ENCODE measurements around the gene PVALEF. TPM values are rescaled to one million over a fixed set of nuclear protein-coding genes. Genes with fewer than 3 reads are reported as not detected.

Gene PVALEF
- total RNA-seq, 4 donors from 2014 or later = not detected

DNA sequence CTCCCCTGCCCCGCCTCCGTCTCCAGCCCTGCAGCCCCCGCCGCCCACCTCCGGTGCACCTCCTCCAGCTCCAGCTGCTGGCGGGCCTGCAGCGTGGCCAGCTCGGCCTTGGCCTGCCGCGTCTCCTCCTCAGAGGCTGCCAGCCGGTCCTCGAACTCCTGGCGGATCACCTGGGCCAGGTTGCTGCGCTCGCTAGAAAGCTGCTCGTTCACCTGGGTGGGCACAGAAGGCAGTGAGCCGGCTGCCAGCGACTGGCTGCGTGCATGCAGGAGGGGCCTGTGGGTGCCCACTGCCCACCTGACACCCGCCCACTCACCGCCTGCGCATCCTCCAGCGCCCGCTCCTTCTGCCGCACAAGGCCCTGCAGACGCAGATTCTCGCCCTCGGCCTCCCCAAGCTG is 25.3 kb downstream of the PVALEF start:
- no peaks in the 10 kb centered on the region for H3K36me3 ChIP-seq
- DNase-seq = no peak
- TF ChIP-seq POLR2A (IDR thresholded peaks at IDR 0.05) = no peak
- TF ChIP-seq, protein P1, sequence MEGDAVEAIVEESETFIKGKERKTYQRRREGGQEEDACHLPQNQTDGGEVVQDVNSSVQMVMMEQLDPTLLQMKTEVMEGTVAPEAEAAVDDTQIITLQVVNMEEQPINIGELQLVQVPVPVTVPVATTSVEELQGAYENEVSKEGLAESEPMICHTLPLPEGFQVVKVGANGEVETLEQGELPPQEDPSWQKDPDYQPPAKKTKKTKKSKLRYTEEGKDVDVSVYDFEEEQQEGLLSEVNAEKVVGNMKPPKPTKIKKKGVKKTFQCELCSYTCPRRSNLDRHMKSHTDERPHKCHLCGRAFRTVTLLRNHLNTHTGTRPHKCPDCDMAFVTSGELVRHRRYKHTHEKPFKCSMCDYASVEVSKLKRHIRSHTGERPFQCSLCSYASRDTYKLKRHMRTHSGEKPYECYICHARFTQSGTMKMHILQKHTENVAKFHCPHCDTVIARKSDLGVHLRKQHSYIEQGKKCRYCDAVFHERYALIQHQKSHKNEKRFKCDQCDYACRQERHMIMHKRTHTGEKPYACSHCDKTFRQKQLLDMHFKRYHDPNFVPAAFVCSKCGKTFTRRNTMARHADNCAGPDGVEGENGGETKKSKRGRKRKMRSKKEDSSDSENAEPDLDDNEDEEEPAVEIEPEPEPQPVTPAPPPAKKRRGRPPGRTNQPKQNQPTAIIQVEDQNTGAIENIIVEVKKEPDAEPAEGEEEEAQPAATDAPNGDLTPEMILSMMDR (IDR thresholded peaks at IDR 0.05) = no peak
- no peak overlapping the region for H3K27ac ChIP-seq
- H3K27me3 ChIP-seq = no peaks in the 10 kb centered on the region
- intact Hi-C loops (cut with DNase I) = no loop called here
- no peaks in the 10 kb centered on the region for H3K4me1 ChIP-seq
- no peak overlapping the region for H3K4me3 ChIP-seq (replicated peaks in 1 of 3)
- no peaks in the 10 kb centered on the region for H3K9me3 ChIP-seq
- 96 to 98% methylated on average over 14 to 23 of the region's 28 CpGs for WGBS, 2 donors

DNA sequence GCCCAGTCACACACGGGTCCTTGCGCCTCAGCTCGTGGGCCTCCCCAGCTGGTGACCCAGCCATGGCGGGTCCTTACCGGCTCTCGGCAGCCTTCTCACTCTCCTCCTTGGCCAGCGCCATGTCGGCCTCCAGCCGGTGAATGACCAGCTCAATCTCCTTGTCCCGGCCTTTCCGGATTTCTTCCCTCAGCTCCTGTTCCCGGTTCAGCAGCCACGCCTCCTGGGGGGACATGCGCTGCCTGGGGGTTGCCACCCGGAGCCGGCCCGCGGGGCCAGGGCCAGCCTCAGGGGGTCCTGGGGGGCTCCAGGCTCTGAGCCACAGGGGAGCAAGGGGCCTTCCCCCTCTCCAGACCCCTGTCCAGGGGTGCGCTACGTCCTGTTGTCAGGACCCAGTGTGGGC is 25.8 kb downstream of the PVALEF start:
- 81 to 86% methylated on average over 4 to 15 of the region's 20 CpGs for WGBS, 2 donors
- no peaks in the 10 kb centered on the region for H3K27me3 ChIP-seq
- no peaks in the 10 kb centered on the region for H3K4me1 ChIP-seq
- H3K36me3 ChIP-seq = no peaks in the 10 kb centered on the region
- TF ChIP-seq, protein P1 (IDR thresholded peaks at IDR 0.05) = no peak
- TF ChIP-seq POLR2A (IDR thresholded peaks at IDR 0.05) = no peak
- H3K27ac ChIP-seq = no peak overlapping the region
- intact Hi-C loops (cut with DNase I) = no loop called here
- H3K9me3 ChIP-seq = no peaks in the 10 kb centered on the region
- no peak for DNase-seq
- no peak overlapping the region for H3K4me3 ChIP-seq (replicated peaks in 1 of 3)

DNA sequence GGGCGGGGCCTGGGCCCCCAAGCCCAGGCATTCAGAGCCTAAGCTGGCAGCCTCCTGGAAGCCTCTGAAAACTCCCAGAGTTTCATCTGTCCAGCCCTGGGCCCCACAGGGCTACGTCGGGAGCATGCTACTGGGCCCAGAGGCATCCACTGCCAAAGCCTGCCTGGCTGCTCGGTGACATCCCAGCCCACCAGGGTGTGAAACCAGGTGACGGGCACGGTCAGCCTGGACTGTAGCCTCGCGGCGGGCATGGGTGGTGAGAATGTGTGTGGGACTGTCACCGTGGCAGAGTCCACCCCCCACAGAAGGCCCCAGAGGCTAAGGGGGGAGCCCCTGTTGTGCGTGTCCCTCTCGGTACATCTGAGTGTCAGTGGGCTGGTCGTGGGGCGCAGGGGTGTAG is 26.3 kb downstream of the PVALEF start:
- 90 to 97% methylated on average over 7 of the region's 14 CpGs for WGBS, 2 donors
- no peaks in the 10 kb centered on the region for H3K9me3 ChIP-seq
- H3K27ac ChIP-seq = no peak overlapping the region
- H3K27me3 ChIP-seq = no peaks in the 10 kb centered on the region
- H3K4me1 ChIP-seq = no peaks in the 10 kb centered on the region
- H3K4me3 ChIP-seq (replicated peaks in 1 of 3) = no peak overlapping the region
- no peak for DNase-seq
- H3K36me3 ChIP-seq = no peaks in the 10 kb centered on the region
- intact Hi-C loops (cut with DNase I) = no loop called here
- TF ChIP-seq, protein P1 (IDR thresholded peaks at IDR 0.05) = no peak
- no peak for TF ChIP-seq POLR2A (IDR thresholded peaks at IDR 0.05)

DNA sequence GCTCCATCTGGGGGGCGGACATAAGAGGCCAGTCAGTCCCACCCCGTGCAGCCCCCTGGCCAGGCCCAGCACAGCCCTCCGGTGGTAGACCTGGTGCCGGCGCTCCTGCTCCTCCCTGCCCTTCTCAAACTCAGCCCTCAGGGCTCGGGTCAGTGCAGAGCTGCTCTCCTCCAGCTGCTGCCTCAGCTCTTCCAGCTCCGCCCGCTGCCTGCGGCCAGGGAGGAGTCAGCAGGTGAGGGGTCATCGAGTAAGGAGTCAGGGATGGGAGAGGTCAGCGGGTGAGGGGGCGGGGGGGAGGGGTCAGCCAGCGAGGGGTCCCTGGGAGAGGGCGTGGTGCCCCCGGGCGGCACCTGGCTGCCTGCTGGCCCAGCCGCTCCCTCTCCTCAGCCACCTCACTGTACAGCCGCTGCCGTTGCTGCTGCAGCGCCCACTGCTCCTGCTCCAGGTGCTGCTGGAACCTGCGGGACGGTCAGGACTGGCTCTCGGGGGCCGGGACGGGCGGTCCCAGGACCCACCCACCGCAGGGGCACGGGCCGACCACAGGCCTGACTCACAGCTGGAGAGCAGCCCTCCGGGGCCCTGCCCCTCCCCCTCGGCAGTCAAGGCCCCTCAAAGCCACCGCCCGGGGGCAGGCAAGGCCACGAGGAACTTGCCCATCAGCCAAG is 27.2 kb downstream of the PVALEF start:
- no peaks in the 10 kb centered on the region for H3K4me1 ChIP-seq
- no peak overlapping the region for H3K4me3 ChIP-seq (replicated peaks in 1 of 3)
- no peaks in the 10 kb centered on the region for H3K36me3 ChIP-seq
- WGBS, 2 donors = 78 to 92% methylated on average over 9 to 15 of the region's 34 CpGs
- H3K9me3 ChIP-seq = no peaks in the 10 kb centered on the region
- intact Hi-C loops (cut with DNase I) = no loop called here
- TF ChIP-seq POLR2A (IDR thresholded peaks at IDR 0.05) = no peak
- TF ChIP-seq, protein P1 (IDR thresholded peaks at IDR 0.05) = no peak
- H3K27me3 ChIP-seq = no peaks in the 10 kb centered on the region
- H3K27ac ChIP-seq = no peak overlapping the region
- DNase-seq = no peak

DNA sequence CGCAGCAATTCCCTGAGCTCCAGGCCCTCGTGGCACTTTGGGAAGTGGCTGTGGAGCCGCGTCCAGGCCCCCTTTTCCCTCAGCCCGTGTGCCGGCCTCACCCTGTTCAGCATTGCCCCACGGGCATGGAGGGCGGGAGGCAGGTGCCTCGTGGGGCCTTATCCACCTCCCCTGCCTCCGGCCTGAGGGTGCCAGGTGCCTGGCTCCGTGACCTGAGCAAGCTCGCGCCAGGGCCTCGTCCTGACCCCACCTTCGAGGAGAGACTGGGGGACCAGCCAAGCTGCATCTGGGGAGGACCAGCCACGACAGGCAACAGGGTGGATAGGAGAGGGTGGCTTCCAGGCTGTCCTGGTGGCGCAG is 27.7 kb downstream of the PVALEF start:
- intact Hi-C loops (cut with DNase I) = no loop called here
- Histone ChIP-seq H3K27me3 (no peaks in the 10 kb centered on the region), H3K4me3 (replicated peaks in 1 of 3) (no peak overlapping the region), H3K36me3 (no peaks in the 10 kb centered on the region), H3K9me3 (no peaks in the 10 kb centered on the region), H3K27ac (no peak overlapping the region), H3K4me1 (no peaks in the 10 kb centered on the region)
- WGBS, 2 donors = 96 to 98% methylated on average over 5 to 7 of the region's 17 CpGs
- TF ChIP-seq POLR2A (IDR thresholded peaks at IDR 0.05) = no peak
- TF ChIP-seq, protein P1 (IDR thresholded peaks at IDR 0.05) = no peak
- DNase-seq = no peak
